Cardiac fibroblast (primary cell): ENCODE results near the gene NUP188.
A peak's percentile ranks its signal among the peaks of the same experiment; 100 is the strongest.
"Not testable (repeated sequence)": the region's sequence is repeated elsewhere in the genome, so short reads cannot be mapped to it uniquely, and the experiment has no call there.

ENCODE experiments used
- DNase-seq, 2 donors: peaks; one replicate each; pipeline versions ENCODE4 v3.0.0 to v3.0.0-alpha.2; 2010; ENCODE audit warnings: low read depth in 2 of 2
- H3K4me3 ChIP-seq, 2 donors: replicated peaks in 1 of 2; 1 replicate in 1 of 2; 2 replicates in 1 of 2; pipeline ENCODE4 v1.5.1; 2011; ENCODE audit warnings: low read depth in 2 of 2, low read length in 2 of 2, mild to moderate bottlenecking in 2 of 2, moderate library complexity in 1 of 2
- CTCF ChIP-seq: IDR thresholded peaks from one replicate; pipeline ENCODE4 v1.5.1; 2011; ENCODE audit warnings: low read depth, mild to moderate bottlenecking, low read length, inconsistent platforms

Gene NUP188

DNA sequence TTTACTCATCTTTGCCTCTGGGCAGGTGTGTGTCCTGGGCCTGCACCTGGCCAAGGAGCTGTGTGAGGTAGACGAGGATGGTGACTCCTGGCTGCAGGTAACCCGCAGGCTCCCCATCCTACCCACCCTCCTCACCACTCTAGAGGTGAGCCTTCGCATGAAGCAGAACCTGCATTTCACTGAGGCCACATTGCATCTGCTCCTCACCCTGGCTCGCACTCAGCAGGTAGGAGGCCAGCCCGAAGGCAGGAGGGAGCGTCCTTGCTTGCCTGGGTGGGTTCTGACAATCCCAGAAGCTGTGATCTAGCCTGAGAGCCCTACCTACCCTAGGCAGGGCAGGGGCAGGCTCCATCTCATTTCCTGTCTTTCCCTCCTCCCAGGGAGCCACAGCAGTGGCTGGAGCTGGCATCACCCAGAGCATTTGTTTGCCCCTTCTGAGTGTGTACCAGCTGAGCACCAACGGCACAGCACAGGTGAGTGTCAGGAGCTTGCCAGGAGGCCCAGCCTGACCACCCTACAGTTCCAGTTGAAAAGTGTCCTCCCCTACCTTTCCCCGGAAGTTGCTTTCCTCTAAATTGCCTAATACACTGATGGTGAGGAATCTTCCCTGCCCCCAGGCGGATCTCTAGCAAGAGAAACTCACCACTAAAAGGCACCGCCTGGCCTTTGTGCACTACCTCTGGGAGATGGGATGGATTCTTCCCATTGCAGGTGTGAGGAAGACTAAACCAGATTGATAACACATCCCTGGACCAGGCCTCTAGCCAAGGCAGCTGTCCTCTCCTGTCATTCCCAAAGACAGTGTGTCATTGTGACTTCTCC lies 54.2 kb downstream of the NUP188 start:
- TF ChIP-seq CTCF = no peak
- no peak overlapping the region for H3K4me3 ChIP-seq
- no peak for DNase-seq

DNA sequence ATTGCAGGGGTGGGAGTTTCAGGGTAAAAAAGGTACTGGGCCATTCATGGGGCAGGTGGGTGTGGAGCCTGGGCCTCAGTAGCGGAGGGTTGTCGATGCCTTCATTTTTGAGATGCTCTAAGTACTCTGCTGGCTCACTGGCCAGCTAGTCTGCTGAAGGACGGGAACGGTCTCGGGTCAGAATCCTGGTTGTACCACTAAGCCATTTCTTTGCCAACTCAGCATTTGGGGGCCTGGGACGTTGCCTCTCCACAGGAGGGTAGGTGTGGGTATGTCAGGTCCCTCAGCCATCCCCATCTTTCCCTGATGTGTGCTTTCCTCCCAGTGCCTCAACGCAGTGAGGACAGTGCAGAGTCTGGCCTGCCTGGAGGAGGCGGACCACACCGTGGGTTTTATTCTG lies 55.5 kb downstream of the NUP188 start:
- no peak for TF ChIP-seq CTCF
- no peak for DNase-seq
- H3K4me3 ChIP-seq = no peak overlapping the region

DNA sequence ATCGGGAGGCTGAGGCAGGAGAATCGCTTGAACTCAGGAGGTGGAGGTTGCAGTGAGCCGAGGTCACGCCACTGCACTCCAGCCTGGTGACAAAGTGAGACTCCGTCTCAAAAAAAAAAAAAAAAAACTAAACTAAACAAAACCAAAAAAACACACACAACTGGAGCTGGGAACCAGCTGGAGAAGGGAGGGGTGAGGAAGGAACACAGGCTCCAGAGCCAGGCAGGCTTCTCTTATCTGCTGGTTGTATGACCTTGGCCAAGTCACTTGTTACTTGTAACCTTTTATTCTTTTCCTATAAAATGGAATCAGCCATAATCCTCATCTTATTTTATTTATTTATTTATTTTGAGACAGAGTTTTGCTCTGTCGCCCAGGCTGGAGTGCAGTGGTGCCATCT lies 56.7 kb downstream of the NUP188 start:
- not testable (repeated sequence) for DNase-seq, H3K4me3 ChIP-seq

- no peak for TF ChIP-seq CTCF
- no peak for DNase-seq
Measured at GRCh38 chr9:129005336-129005997, 58.0 kb downstream of the NUP188 start.

DNA sequence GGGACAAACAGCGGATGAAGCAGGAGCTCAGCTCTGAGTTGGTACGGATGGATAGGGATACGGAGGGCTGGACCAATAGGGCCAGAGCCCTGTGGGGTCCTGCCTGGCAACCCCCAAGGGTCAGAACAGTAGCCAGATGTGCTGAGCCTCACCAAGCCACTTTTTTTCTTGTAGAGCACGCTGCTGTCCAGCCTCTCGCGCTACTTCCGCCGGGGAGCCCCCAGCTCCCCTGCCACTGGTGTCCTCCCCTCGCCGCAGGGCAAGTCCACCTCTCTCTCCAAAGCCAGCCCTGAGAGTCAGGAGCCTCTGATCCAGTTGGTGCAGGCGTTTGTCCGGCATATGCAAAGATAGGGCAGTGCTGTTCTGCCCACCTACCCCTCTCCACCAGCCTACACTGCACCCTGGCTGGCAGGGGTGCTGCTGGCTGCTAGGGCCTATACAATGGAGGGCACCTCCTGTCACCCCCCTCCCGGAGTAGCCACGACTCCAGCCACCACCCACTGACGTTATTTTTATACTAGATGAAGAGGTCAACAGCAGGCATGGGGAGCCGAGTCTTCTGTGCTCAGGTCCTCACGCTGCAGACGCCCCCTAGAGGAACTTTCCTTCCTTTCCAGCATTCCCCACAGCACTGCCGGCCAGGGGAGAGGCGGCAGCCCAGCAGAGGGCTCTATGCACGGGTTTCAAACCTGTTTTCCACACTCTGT lies 59.0 kb downstream of the NUP188 start:
- peak; percentile 83 to 84 for DNase-seq
- no peak overlapping the region for H3K4me3 ChIP-seq
- peak; percentile 96 for TF ChIP-seq CTCF

More at GRCh38 chr9:129005336-129005997, 58.0 kb downstream of the NUP188 start:
- H3K4me3 ChIP-seq = no peak overlapping the region

- no peak overlapping the region for H3K4me3 ChIP-seq
- TF ChIP-seq CTCF = no peak
- DNase-seq = peak in 1 of 2 donors; percentile 61
Measured at GRCh38 chr9:129007035-129007765, 59.7 kb downstream of the NUP188 start.
